Calu3 (cell line): ENCODE results near the gene RHBDL1. TPM values are rescaled to one million over a fixed set of nuclear protein-coding genes. Genes with fewer than 3 reads are reported as not detected.
A peak's percentile ranks its signal among the peaks of the same experiment; 100 is the strongest.

Experiments
- BruUV-seq: library from RNA; stranded (reverse); fragments of 400-500 nt; replicated peaks from 2 replicates; lab custom pipeline; 2021; lab: Mats Ljungman, UMichigan
- CTCF ChIA-PET: fragments of 300-600 bp; sonication (Branson Sonifier 250); formaldehyde crosslinking; loops from one replicate; lab custom pipeline; 2022; ENCODE audit warnings: antibody characterized with exemption; lab: Charles Lee
- DNase-seq: peaks from one replicate; pipeline ENCODE4 v3.0.0; 2022
- H3K27ac Mint-ChIP-seq: one replicate; pipeline ENCODE4 v1.8.0; 2022; ENCODE audit warnings: mixed read lengths; ENCODE audit not compliant: unreplicated experiment
- H3K27me3 Mint-ChIP-seq: one replicate; pipeline ENCODE4 v1.8.0; 2022; ENCODE audit warnings: mixed read lengths; ENCODE audit not compliant: unreplicated experiment
- H3K36me3 Mint-ChIP-seq: one replicate; pipeline ENCODE4 v1.8.0; 2022; ENCODE audit warnings: mild to moderate bottlenecking, moderate library complexity, mixed read lengths; ENCODE audit not compliant: insufficient read depth, unreplicated experiment
- H3K4me1 Mint-ChIP-seq: one replicate; pipeline ENCODE4 v1.8.0; 2022; ENCODE audit warnings: mild to moderate bottlenecking, low read depth, mixed read lengths; ENCODE audit not compliant: unreplicated experiment
- H3K4me3 Mint-ChIP-seq: one replicate; pipeline ENCODE4 v1.8.0; 2022; ENCODE audit warnings: mild to moderate bottlenecking, low read depth, moderate library complexity, mixed read lengths; ENCODE audit not compliant: unreplicated experiment
- H3K9me3 Mint-ChIP-seq: one replicate; pipeline ENCODE4 v1.8.0; 2022; ENCODE audit warnings: low read depth, mixed read lengths; ENCODE audit not compliant: unreplicated experiment
- CTCF ChIP-seq: fragments of 200-600 bp; IDR thresholded peaks from one replicate; pipeline ENCODE4 v1.8.0; 2022; ENCODE audit warnings: antibody characterized with exemption; ENCODE audit not compliant: unreplicated experiment
- intact Hi-C: fragments of 100-400 bp; cut with micrococcal nuclease; formaldehyde crosslinking; loops from one replicate; pipeline ENCODE4 v1.10.0; 2022; ENCODE audit not compliant: unreplicated experiment
- total RNA-seq: library from RNA; stranded (reverse); gene quantifications from 2 replicates; pipeline ENCODE4 v1.2.3, GENCODE V29; 2022

RHBDL1 gene
- total RNA-seq, 1 experiment from 2014 or later: 2.6 TPM

- Mint-ChIP-seq H3K27ac (peak overlapping the region; percentile 2), H3K9me3 (no peaks in the 10 kb centered on the region), H3K27me3 (no peaks in the 10 kb centered on the region), H3K4me3 (no peak overlapping the region), H3K4me1 (peaks cover 19% of the 10 kb centered on the region), H3K36me3 (peaks cover 79% of the 10 kb centered on the region)
- DNase-seq: no peak
- intact Hi-C loops: no loop called here
- CTCF ChIA-PET: interaction anchor here (1.2 kb wide), 1 partner anchor 75 kb away, joined by 3 read pairs; no protein-coding TSS in a partner anchor
- no TSS peak for BruUV-seq
- TF ChIP-seq CTCF: no peak
Measured at GRCh38 chr16:722835-723633, 47.6 kb downstream of the RHBDL1 start.

- no peaks in the 10 kb centered on the region for H3K27me3 Mint-ChIP-seq
- peaks cover 78% of the 10 kb centered on the region for H3K36me3 Mint-ChIP-seq
- CTCF ChIA-PET: interaction anchor here (1.2 kb wide), 1 partner anchor 76 kb away, joined by 3 read pairs; no protein-coding TSS in a partner anchor
- DNase-seq: no peak
- BruUV-seq: no TSS peak
- no peak overlapping the region for H3K27ac Mint-ChIP-seq
- H3K9me3 Mint-ChIP-seq: no peaks in the 10 kb centered on the region
- H3K4me3 Mint-ChIP-seq: no peak overlapping the region
- H3K4me1 Mint-ChIP-seq: peaks cover 16% of the 10 kb centered on the region
- no peak for TF ChIP-seq CTCF
- intact Hi-C loops: no loop called here
Measured at GRCh38 chr16:723695-724094, 48.2 kb downstream of the RHBDL1 start.

- intact Hi-C loops: no loop called here
- no peaks in the 10 kb centered on the region for H3K9me3 Mint-ChIP-seq
- no peak for DNase-seq
- peaks cover 74% of the 10 kb centered on the region for H3K36me3 Mint-ChIP-seq
- no peak overlapping the region for H3K27ac Mint-ChIP-seq
- CTCF ChIA-PET: interaction anchor here (1.1 kb wide), 1 partner anchor 17 kb away, joined by 3 read pairs; no protein-coding TSS in a partner anchor
- peaks cover 9% of the 10 kb centered on the region for H3K4me1 Mint-ChIP-seq
- no peak overlapping the region for H3K4me3 Mint-ChIP-seq
- no peak for TF ChIP-seq CTCF
- no peaks in the 10 kb centered on the region for H3K27me3 Mint-ChIP-seq
- BruUV-seq: no TSS peak
Measured at GRCh38 chr16:724188-725040, 48.9 kb downstream of the RHBDL1 start.

GRCh38 chr16:725041-725376, 49.5 kb downstream of the RHBDL1 start:
- H3K9me3 Mint-ChIP-seq: no peaks in the 10 kb centered on the region
- CTCF ChIA-PET: interaction anchor here (1.1 to 1.8 kb wide), 2 partner anchors 9 to 16 kb away, joined by 3 to 10 read pairs; no protein-coding TSS in a partner anchor
- peaks cover 74% of the 10 kb centered on the region for H3K36me3 Mint-ChIP-seq
- H3K4me3 Mint-ChIP-seq: no peak overlapping the region
- TF ChIP-seq CTCF: no peak
- BruUV-seq: no TSS peak
- intact Hi-C loops: no loop called here
- H3K4me1 Mint-ChIP-seq: peaks cover 3% of the 10 kb centered on the region
- H3K27me3 Mint-ChIP-seq: no peaks in the 10 kb centered on the region
- DNase-seq: no peak
- H3K27ac Mint-ChIP-seq: no peak overlapping the region
